ENCODE results near the gene FOXN3. TPM values are rescaled to one million over a fixed set of nuclear protein-coding genes. Genes with fewer than 3 reads are reported as not detected.

The FOXN3 gene
- total and polyA plus RNA-seq, 2 donors (not counting 3 experiments of a cell fraction or from before 2014, with no cell fraction given): 16.9 to 41.8 TPM

DNA sequence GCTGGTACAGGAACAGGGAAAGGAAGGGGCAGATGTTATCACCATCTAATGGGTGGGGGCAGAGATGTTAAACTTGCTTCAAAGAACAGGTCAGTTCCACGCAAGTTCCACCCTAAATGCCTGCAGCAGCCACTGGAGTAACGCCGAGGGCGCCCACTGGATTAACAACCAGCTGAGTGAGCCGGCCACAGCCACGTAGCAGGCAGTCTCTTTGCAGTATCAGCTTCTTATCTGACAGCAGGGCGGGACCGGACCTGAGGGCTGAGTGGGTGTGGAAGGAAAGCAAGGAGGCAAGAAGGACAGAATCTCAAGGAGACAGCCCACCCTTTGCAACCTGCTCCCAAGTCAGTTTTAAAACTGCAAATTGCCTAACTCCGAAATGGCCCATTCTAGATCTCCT, 38.4 kb upstream of the FOXN3 start:
- DNase-seq (ENCODE audit: low read depth, low spot score): no peak
- H2AFZ ChIP-seq (ENCODE audit: low read depth, low read length): no peak overlapping the region
- no peaks in the 10 kb centered on the region for H3K79me2 ChIP-seq (ENCODE audit: control insufficient read depth, insufficient read depth, low read length)
- no peaks in the 10 kb centered on the region for H3K4me1 ChIP-seq (ENCODE audit: control insufficient read depth, extremely low read depth, insufficient read depth, low read length)
- no peak overlapping the region for H3K4me3 ChIP-seq (replicated peaks in 1 of 3; ENCODE audit: insufficient read depth in 1 of 3, low read depth in 1 of 3, low read length in 3 of 3)
- H3K9me3 ChIP-seq (replicated peaks; ENCODE audit: control insufficient read depth, insufficient read depth, low read length): no peaks in the 10 kb centered on the region
- no peak overlapping the region for H3K9ac ChIP-seq (replicated peaks; ENCODE audit: extremely low read depth, insufficient read depth, low read length)
- TF ChIP-seq, protein P1, sequence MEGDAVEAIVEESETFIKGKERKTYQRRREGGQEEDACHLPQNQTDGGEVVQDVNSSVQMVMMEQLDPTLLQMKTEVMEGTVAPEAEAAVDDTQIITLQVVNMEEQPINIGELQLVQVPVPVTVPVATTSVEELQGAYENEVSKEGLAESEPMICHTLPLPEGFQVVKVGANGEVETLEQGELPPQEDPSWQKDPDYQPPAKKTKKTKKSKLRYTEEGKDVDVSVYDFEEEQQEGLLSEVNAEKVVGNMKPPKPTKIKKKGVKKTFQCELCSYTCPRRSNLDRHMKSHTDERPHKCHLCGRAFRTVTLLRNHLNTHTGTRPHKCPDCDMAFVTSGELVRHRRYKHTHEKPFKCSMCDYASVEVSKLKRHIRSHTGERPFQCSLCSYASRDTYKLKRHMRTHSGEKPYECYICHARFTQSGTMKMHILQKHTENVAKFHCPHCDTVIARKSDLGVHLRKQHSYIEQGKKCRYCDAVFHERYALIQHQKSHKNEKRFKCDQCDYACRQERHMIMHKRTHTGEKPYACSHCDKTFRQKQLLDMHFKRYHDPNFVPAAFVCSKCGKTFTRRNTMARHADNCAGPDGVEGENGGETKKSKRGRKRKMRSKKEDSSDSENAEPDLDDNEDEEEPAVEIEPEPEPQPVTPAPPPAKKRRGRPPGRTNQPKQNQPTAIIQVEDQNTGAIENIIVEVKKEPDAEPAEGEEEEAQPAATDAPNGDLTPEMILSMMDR (IDR thresholded peaks at IDR 0.05; ENCODE audit: extremely low read depth in 1 of 2, insufficient read depth in 1 of 2, low read depth in 1 of 2, low read length in 2 of 2): no peak
- TF ChIP-seq MYC (IDR thresholded peaks at IDR 0.05; ENCODE audit: low read depth, low read length) (no peak), JUN (IDR thresholded peaks at IDR 0.05; ENCODE audit: borderline replicate concordance, insufficient read depth, insufficient read length, low read depth) (no peak), EZH2 (IDR thresholded peaks at IDR 0.05; ENCODE audit: borderline replicate concordance, low read depth, low read length, severe bottlenecking) (no peak), GATA2 (IDR thresholded peaks at IDR 0.05; ENCODE audit: insufficient read depth, insufficient read length, low read depth, low read length) (no peak), POLR2AphosphoS5 (IDR thresholded peaks at IDR 0.05; ENCODE audit: insufficient read depth, low read depth, low read length) (no peak), POLR2A (IDR thresholded peaks at IDR 0.05; ENCODE audit: low read depth, low read length) (no peak), FOS (IDR thresholded peaks at IDR 0.05; ENCODE audit: borderline replicate concordance, insufficient read depth, low read length) (no peak)
- TF ChIP-seq, protein P2, sequence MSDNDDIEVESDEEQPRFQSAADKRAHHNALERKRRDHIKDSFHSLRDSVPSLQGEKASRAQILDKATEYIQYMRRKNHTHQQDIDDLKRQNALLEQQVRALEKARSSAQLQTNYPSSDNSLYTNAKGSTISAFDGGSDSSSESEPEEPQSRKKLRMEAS (IDR thresholded peaks at IDR 0.05; ENCODE audit: insufficient read depth, insufficient read length): no peak
- ChIA-PET POLR2A (interaction anchor here (0.6 kb wide), 2 partner anchors 20 to 973 kb away, joined by 3 read pairs; no protein-coding TSS in a partner anchor), CTCF (no interaction called here)
- dilution Hi-C loops (cut with MboI; ENCODE audit: extremely low pct_ligation_motif_present, low sequenced_read_pairs): no loop called here
- H3K36me3 ChIP-seq (ENCODE audit: control insufficient read depth in 2 of 2, extremely low read depth in 1 of 2, insufficient read depth in 2 of 2, low read length in 2 of 2): no peaks in the 10 kb centered on the region
- no peaks in the 10 kb centered on the region for H4K20me1 ChIP-seq (replicated peaks; ENCODE audit: control insufficient read depth, extremely low read depth, insufficient read depth, low read length)
- no peak overlapping the region for H3K27ac ChIP-seq (ENCODE audit: insufficient read depth, low read depth, low read length)
- H3K4me2 ChIP-seq (ENCODE audit: insufficient read depth, low read length): no peak overlapping the region
- FAIRE-seq: no peak
- H3K27me3 ChIP-seq (ENCODE audit: control insufficient read depth in 2 of 2, insufficient read depth in 2 of 2, low read length in 2 of 2): no peaks in the 10 kb centered on the region
- intact Hi-C loops (cut with micrococcal nuclease): no loop called here
- no TSS peak for BruUV-seq (replicated peaks)
- H3K9me1 ChIP-seq (replicated peaks; ENCODE audit: control insufficient read depth, extremely low read depth, insufficient read depth, low read length): no peaks in the 10 kb centered on the region
